Liver (tissue), 9 donors: ENCODE data around the gene MXD3. TPM values are rescaled to one million over a fixed set of nuclear protein-coding genes. Genes with fewer than 3 reads are reported as not detected.
A peak's percentile ranks its signal among the peaks of the same experiment; 100 is the strongest.
"Not testable (repeated sequence)": the region's sequence is repeated elsewhere in the genome, so short reads cannot be mapped to it uniquely, and the experiment has no call there.

Source experiments
- DNase-seq: peaks from one replicate; pipeline ENCODE4 v3.0.0-alpha.2; 2017; ENCODE audit warnings: low spot score
- H3K27ac ChIP-seq, 2 donors: one replicate each; pipeline ENCODE4 v1.7.0; 2013; ENCODE audit warnings: inconsistent platforms in 2 of 2, low read length in 2 of 2, control low read depth in 1 of 2, low read depth in 1 of 2, mild to moderate bottlenecking in 1 of 2
- H3K27me3 ChIP-seq, 4 donors: one replicate each; pipeline versions ENCODE4 v1.6.1 to v1.7.0; 2013; ENCODE audit warnings: low read length in 3 of 4, inconsistent platforms in 1 of 4, mild to moderate bottlenecking in 1 of 4, moderate library complexity in 1 of 4; ENCODE audit not compliant: control insufficient read depth in 4 of 4, insufficient read depth in 4 of 4
- H3K36me3 ChIP-seq, 4 donors: one replicate each; pipeline versions ENCODE4 v1.6.1 to v1.7.0; 2013; ENCODE audit warnings: low read length in 3 of 4, mild to moderate bottlenecking in 3 of 4, low read depth in 1 of 4, moderate library complexity in 1 of 4; ENCODE audit not compliant: control insufficient read depth in 4 of 4, insufficient read depth in 3 of 4
- H3K4me1 ChIP-seq, 4 donors: one replicate each; pipeline versions ENCODE4 v1.6.1 to v1.7.0; 2013; ENCODE audit warnings: low read length in 3 of 4, mild to moderate bottlenecking in 3 of 4, moderate library complexity in 1 of 4; ENCODE audit not compliant: control insufficient read depth in 4 of 4, insufficient read depth in 4 of 4
- H3K4me3 ChIP-seq, 3 donors: one replicate each; pipeline versions ENCODE4 v1.6.1 to v1.7.0; 2013; ENCODE audit warnings: low read length in 3 of 3, control low read depth in 1 of 3, low read depth in 1 of 3, mild to moderate bottlenecking in 1 of 3
- H3K9ac ChIP-seq, 2 donors: one replicate each; pipeline ENCODE4 v1.7.0; 2013; ENCODE audit warnings: low read length in 2 of 2, mild to moderate bottlenecking in 2 of 2, moderate library complexity in 2 of 2, control low read depth in 1 of 2, low read depth in 1 of 2
- H3K9me3 ChIP-seq, 4 donors: one replicate each; pipeline versions ENCODE4 v1.6.1 to v1.7.0; 2013; ENCODE audit warnings: low read length in 3 of 4; ENCODE audit not compliant: control insufficient read depth in 4 of 4
- EGR1 ChIP-seq, 2 donors: IDR thresholded peaks; 2 replicates each; pipeline ENCODE4 v1.6.1; 2016 to 2018; ENCODE audit warnings: antibody characterized with exemption in 2 of 2, low read depth in 2 of 2
- FOXA1 ChIP-seq: IDR thresholded peaks from 2 replicates; pipeline ENCODE4 v1.6.1; 2016; ENCODE audit warnings: antibody characterized with exemption
- HNF4A ChIP-seq, 2 donors: conservative IDR thresholded peaks; 2 replicates each; pipeline ENCODE4 v1.6.1; 2016; ENCODE audit warnings: antibody characterized with exemption in 2 of 2, mild to moderate bottlenecking in 2 of 2
- HNF4G ChIP-seq: IDR thresholded peaks from 2 replicates; pipeline ENCODE4 v1.6.1; 2016; ENCODE audit warnings: antibody characterized with exemption
- JUND ChIP-seq, 2 donors: IDR thresholded peaks; 2 replicates each; pipeline ENCODE4 v1.6.1; 2016; ENCODE audit warnings: antibody characterized with exemption in 2 of 2
- NR2F2 ChIP-seq: IDR thresholded peaks from 2 replicates; pipeline ENCODE4 v1.6.1; 2016; ENCODE audit warnings: antibody characterized with exemption
- RAD21 ChIP-seq, 2 donors: IDR thresholded peaks; 2 replicates each; pipeline ENCODE4 v1.6.1; 2016; ENCODE audit warnings: antibody characterized with exemption in 2 of 2, mild to moderate bottlenecking in 2 of 2
- RXRA ChIP-seq, 2 donors: IDR thresholded peaks; 2 replicates each; pipeline ENCODE4 v1.6.1; 2017 to 2018; ENCODE audit warnings: antibody characterized with exemption in 2 of 2, mild to moderate bottlenecking in 1 of 2
- SP1 ChIP-seq: IDR thresholded peaks from 2 replicates; pipeline ENCODE4 v1.6.1; 2018; ENCODE audit warnings: antibody characterized with exemption, mild to moderate bottlenecking
- TAF1 ChIP-seq: conservative IDR thresholded peaks from 2 replicates; pipeline ENCODE4 v1.6.1; 2016; ENCODE audit warnings: antibody characterized with exemption, mild to moderate bottlenecking
- YY1 ChIP-seq: IDR thresholded peaks from 2 replicates; pipeline ENCODE4 v1.6.1; 2016; ENCODE audit warnings: antibody characterized with exemption, mild to moderate bottlenecking
- WGBS: extraction: QIAGEN DNeasy Blood & Tissue Kit; methylation state at CpG from one replicate; pipeline ENCODE4 v1.1.7; 2013; 5-methylcytosine and 5-hydroxymethylcytosine counted together
- polyA plus RNA-seq, 2 donors: library from polyadenylated mRNA; stranded (reverse) in 1 of 2; unstranded in 1 of 2; fragments of 200-250 nt in 1 of 2; fragments of >200 nt in 1 of 2; fragmentation: Nextera tagmentation in 1 of 2; extraction: Ambion mirVana in 1 of 2; gene quantifications; one replicate each; pipeline versions ENCODE4 v1.2.1 to v1.2.3, GENCODE V29; 2013 to 2015
- total RNA-seq, 2 donors: library from RNA; depleted of rRNA; stranded (reverse); fragments of >200 nt; gene quantifications; one replicate each; pipeline ENCODE4 v1.2.3, GENCODE V29; 2014
- TF ChIP-seq, protein P1 (sequence below): IDR thresholded peaks from 2 replicates; pipeline ENCODE4 v1.6.1; 2016; ENCODE audit warnings: antibody characterized with exemption
- TF ChIP-seq, protein P2 (sequence below): IDR thresholded peaks from 2 replicates; pipeline ENCODE4 v1.6.1; 2016; ENCODE audit warnings: antibody characterized with exemption
- TF ChIP-seq, protein P3 (sequence below): IDR thresholded peaks from 2 replicates; pipeline ENCODE4 v1.6.1; 2016; ENCODE audit warnings: antibody characterized with exemption, mild to moderate bottlenecking
- TF ChIP-seq, protein P4 (sequence below): IDR thresholded peaks from 2 replicates; pipeline ENCODE4 v1.6.1; 2016; ENCODE audit warnings: antibody characterized with exemption
- donor health status: healthy.
- donor health status: healthy.
- donor health status: healthy.
- donor health status: healthy.
- donor health status: healthy.

Gene MXD3
- total RNA-seq (10 to 100 TPM in 1 of 2 donors, 1 to 10 TPM in 1; 6.0 to 36.8 TPM), polyA plus RNA-seq (1 to 10 TPM; 1.9 to 8.0 TPM)

DNA sequence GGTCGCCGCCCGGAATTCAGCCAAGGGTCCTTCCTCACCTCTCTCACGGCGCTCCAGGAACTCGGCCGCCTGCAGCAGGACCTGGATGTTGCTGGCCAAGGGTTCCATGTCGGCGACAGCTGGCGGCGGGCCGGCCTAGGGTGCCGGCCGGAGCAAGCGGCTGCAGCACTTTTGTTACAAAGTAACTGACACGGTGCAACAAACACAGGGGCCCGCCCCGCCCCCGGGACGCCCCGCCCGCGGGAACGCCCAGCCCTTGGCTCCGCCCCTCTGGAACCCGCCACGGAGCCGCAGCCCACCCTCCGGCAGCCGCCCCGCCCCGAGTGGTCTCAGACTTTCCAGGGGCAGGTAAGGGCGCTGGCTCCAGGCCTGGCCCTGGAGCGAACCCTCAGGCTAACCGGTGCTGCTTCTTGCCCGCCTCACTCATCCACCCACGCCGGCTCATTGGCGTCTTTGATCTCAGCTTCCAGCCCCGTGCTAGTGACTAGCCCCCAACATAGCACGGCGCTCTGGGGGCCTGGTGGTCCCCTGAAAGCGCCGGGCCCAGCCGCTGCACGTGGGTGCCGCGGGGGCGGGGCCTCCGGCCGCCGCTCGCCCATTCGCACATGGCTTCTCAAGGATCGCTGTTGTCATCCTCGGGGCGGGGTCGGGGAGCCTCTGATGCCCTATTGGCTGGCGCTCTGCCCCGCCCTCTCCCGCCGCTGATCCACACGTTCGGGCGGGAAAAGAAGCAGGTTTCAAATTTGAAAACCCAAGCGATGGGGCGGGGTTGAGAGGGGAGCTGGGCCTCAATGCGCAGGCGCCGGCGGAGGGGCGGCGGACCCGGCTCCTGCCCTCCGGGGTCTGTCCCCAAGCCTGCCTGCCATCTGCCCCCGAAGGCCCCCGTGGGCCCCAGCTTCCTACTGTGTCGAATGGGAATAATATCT is at the start of gene MXD3:
MXD3 (minus strand) TSS at position 176 of the 926 bp plus-strand sequence; CDS start at position 108, 68 bp downstream.
- Histone ChIP-seq H3K9me3 (no peaks in the 10 kb centered on the region), H3K9ac (no peak within 1 kb of the TSS), H3K36me3 (peaks cover 0 to 3% (median under 1%) of the 10 kb centered on the region in 4 donors), H3K4me1 (peaks cover 6 to 19% (median 13%) of the 10 kb centered on the region in 4 donors), H3K27ac (peak within 1 kb of the TSS; percentile 17 to 40), H3K27me3 (no peaks in the 10 kb centered on the region), H3K4me3 (peak within 1 kb of the TSS; percentile 50 to 64 (median 62))
- WGBS: under 1% methylated on average over 78 of the region's 78 CpGs
- peak; percentile 96 for DNase-seq
- TF ChIP-seq SP1 (peak; percentile 69), RAD21 (IDR thresholded peaks at IDR 0.05) (no peak)
- TF ChIP-seq, protein P1, sequence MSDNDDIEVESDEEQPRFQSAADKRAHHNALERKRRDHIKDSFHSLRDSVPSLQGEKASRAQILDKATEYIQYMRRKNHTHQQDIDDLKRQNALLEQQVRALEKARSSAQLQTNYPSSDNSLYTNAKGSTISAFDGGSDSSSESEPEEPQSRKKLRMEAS: peak; percentile 52

GRCh38 chr5:177360740-177361139 is 49.0 kb upstream of the MXD3 start:
- not testable (repeated sequence) for H3K9me3 ChIP-seq, H3K36me3 ChIP-seq, H3K27ac ChIP-seq, H3K9ac ChIP-seq, H3K27me3 ChIP-seq, H3K4me3 ChIP-seq
- WGBS: 90% methylated on average over 7 of the region's 7 CpGs
- peaks cover 17 to 73% (median 63%) of the 10 kb centered on the region in 4 donors for H3K4me1 ChIP-seq
- peak; percentile 26 for DNase-seq

DNA sequence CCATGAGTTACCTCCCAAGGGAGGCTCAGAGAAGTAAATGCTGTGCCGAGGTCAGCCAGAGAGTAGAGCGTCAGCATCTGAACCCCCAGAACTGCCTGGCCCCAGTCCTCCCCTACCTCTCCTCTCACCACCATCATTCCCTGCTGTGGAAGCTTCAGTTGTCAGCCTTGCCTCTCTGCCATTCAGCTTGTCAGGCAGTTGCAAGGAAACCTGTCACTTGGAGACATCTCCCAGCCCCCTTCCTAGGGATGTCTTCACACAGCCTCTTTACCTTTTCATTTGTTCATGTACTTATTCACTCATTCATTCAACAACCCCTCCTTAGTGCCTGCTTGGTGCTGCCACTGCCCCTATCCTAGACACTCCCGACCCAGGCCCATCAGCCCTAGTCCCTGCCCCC is 48.2 kb upstream of the MXD3 start:
- Histone ChIP-seq H3K27me3 (no peaks in the 10 kb centered on the region), H3K9me3 (no peaks in the 10 kb centered on the region), H3K27ac (peak overlapping the region in 1 of 2 donors; percentile 92), H3K4me1 (peaks cover 20 to 78% (median 65%) of the 10 kb centered on the region in 4 donors), H3K36me3 (no peaks in the 10 kb centered on the region), H3K4me3 (no peak overlapping the region), H3K9ac (no peak overlapping the region)
- DNase-seq: no peak
- TF ChIP-seq, protein P1: no peak
- TF ChIP-seq RAD21 (IDR thresholded peaks at IDR 0.05) (no peak), FOXA1 (no peak), HNF4A (conservative IDR thresholded peaks at IDR 0.05) (no peak), RXRA (IDR thresholded peaks at IDR 0.05) (no peak), YY1 (no peak), NR2F2 (no peak), TAF1 (no peak), HNF4G (no peak), EGR1 (IDR thresholded peaks at IDR 0.05; ENCODE audit: low read depth in 2 of 2) (no peak), JUND (IDR thresholded peaks at IDR 0.05) (no peak)
- TF ChIP-seq, protein P2, sequence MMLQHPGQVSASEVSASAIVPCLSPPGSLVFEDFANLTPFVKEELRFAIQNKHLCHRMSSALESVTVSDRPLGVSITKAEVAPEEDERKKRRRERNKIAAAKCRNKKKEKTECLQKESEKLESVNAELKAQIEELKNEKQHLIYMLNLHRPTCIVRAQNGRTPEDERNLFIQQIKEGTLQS: no peak
- TF ChIP-seq, protein P3, sequence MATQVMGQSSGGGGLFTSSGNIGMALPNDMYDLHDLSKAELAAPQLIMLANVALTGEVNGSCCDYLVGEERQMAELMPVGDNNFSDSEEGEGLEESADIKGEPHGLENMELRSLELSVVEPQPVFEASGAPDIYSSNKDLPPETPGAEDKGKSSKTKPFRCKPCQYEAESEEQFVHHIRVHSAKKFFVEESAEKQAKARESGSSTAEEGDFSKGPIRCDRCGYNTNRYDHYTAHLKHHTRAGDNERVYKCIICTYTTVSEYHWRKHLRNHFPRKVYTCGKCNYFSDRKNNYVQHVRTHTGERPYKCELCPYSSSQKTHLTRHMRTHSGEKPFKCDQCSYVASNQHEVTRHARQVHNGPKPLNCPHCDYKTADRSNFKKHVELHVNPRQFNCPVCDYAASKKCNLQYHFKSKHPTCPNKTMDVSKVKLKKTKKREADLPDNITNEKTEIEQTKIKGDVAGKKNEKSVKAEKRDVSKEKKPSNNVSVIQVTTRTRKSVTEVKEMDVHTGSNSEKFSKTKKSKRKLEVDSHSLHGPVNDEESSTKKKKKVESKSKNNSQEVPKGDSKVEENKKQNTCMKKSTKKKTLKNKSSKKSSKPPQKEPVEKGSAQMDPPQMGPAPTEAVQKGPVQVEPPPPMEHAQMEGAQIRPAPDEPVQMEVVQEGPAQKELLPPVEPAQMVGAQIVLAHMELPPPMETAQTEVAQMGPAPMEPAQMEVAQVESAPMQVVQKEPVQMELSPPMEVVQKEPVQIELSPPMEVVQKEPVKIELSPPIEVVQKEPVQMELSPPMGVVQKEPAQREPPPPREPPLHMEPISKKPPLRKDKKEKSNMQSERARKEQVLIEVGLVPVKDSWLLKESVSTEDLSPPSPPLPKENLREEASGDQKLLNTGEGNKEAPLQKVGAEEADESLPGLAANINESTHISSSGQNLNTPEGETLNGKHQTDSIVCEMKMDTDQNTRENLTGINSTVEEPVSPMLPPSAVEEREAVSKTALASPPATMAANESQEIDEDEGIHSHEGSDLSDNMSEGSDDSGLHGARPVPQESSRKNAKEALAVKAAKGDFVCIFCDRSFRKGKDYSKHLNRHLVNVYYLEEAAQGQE: no peak
- TF ChIP-seq, protein P4, sequence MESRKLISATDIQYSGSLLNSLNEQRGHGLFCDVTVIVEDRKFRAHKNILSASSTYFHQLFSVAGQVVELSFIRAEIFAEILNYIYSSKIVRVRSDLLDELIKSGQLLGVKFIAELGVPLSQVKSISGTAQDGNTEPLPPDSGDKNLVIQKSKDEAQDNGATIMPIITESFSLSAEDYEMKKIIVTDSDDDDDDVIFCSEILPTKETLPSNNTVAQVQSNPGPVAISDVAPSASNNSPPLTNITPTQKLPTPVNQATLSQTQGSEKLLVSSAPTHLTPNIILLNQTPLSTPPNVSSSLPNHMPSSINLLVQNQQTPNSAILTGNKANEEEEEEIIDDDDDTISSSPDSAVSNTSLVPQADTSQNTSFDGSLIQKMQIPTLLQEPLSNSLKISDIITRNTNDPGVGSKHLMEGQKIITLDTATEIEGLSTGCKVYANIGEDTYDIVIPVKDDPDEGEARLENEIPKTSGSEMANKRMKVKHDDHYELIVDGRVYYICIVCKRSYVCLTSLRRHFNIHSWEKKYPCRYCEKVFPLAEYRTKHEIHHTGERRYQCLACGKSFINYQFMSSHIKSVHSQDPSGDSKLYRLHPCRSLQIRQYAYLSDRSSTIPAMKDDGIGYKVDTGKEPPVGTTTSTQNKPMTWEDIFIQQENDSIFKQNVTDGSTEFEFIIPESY: no peak
- WGBS: 91% methylated on average over 3 of the region's 3 CpGs
